ENCODE measurements around the gene SYNE1.

Gene SYNE1

GRCh38 chr6:152600022-152600421, 37.1 kb downstream of the SYNE1 start:
- no peak overlapping the region for H3K4me3 ChIP-seq (ENCODE audit: low read depth, low read length)
- in situ Hi-C loops (cut with HindIII; ENCODE audit: low sequenced_read_pairs) = no loop called here
- no peak for DNase-seq (ENCODE audit: low read depth, low spot score)
- TF ChIP-seq CTCF (IDR thresholded peaks at IDR 0.05; ENCODE audit: low read depth, low read length) = no peak

GRCh38 chr6:152598901-152599537, 38.1 kb downstream of the SYNE1 start:
- in situ Hi-C loops (cut with HindIII; ENCODE audit: low sequenced_read_pairs) = no loop called here
- no peak overlapping the region for H3K4me3 ChIP-seq (ENCODE audit: low read depth, low read length)
- no peak for TF ChIP-seq CTCF (IDR thresholded peaks at IDR 0.05; ENCODE audit: low read depth, low read length)
- no peak for DNase-seq (ENCODE audit: low read depth, low spot score)

GRCh38 chr6:152598421-152598820, 38.7 kb downstream of the SYNE1 start:
- in situ Hi-C loops (cut with HindIII; ENCODE audit: low sequenced_read_pairs) = no loop called here
- no peak overlapping the region for H3K4me3 ChIP-seq (ENCODE audit: low read depth, low read length)
- no peak for TF ChIP-seq CTCF (IDR thresholded peaks at IDR 0.05; ENCODE audit: low read depth, low read length)
- DNase-seq (ENCODE audit: low read depth, low spot score) = no peak

GRCh38 chr6:152596726-152597125, 40.4 kb downstream of the SYNE1 start:
- H3K4me3 ChIP-seq (ENCODE audit: low read depth, low read length) = no peak overlapping the region
- TF ChIP-seq CTCF (IDR thresholded peaks at IDR 0.05; ENCODE audit: low read depth, low read length) = no peak
- DNase-seq (ENCODE audit: low read depth, low spot score) = no peak
- in situ Hi-C loops (cut with HindIII; ENCODE audit: low sequenced_read_pairs) = no loop called here

GRCh38 chr6:152595499-152595898, 41.7 kb downstream of the SYNE1 start:
- H3K4me3 ChIP-seq (ENCODE audit: low read depth, low read length) = no peak overlapping the region
- DNase-seq (ENCODE audit: low read depth, low spot score) = no peak
- TF ChIP-seq CTCF (IDR thresholded peaks at IDR 0.05; ENCODE audit: low read depth, low read length) = peak; percentile 40
- in situ Hi-C loops (cut with HindIII; ENCODE audit: low sequenced_read_pairs) = no loop called here

- in situ Hi-C loops (cut with HindIII; ENCODE audit: low sequenced_read_pairs) = no loop called here
- no peak for TF ChIP-seq CTCF (IDR thresholded peaks at IDR 0.05; ENCODE audit: low read depth, low read length)
- no peak for DNase-seq (ENCODE audit: low read depth, low spot score)
- H3K4me3 ChIP-seq (ENCODE audit: low read depth, low read length) = no peak overlapping the region
Observed at GRCh38 chr6:152594701-152595100, 42.5 kb downstream of the SYNE1 start.

Measured in astrocyte of the spinal cord (primary cell).